ENCODE data around the gene SLC8A1. TPM values are rescaled to one million over a fixed set of nuclear protein-coding genes. Genes with fewer than 3 reads are reported as not detected.

SLC8A1 gene
- total RNA-seq, 1 experiment from 2014 or later = 0.43 TPM

DNA sequence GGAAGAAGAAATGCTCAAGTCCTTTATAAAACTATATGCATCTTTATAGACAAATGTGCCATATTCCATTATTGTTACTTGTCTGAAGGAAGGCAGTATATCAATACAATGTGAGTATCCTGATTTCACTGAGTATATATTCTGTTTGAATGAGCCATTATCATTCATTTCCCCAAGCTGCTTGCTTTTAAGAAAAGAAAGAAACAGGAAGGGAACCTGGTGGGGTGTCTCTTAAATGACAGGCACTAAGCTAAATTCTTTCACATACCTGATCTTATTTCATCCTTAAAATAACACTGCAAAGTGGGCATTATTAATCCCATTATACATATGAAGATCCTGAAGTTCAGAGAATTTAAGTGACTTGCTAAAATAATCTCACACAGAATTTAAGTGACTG is 307.9 kb downstream of the SLC8A1 start:
- intact Hi-C loops (cut with micrococcal nuclease; ENCODE audit: unreplicated experiment) = no loop called here
- no peaks in the 10 kb centered on the region for H3K9me3 ChIP-seq
- ChIA-PET CTCF (no interaction called here), POLR2A (no interaction called here)
- Mint-ChIP-seq H3K27me3 (ENCODE audit: insufficient read depth, unreplicated experiment) (peaks cover 9% of the 10 kb centered on the region), H3K4me3 (ENCODE audit: unreplicated experiment) (no peak overlapping the region), H3K27ac (ENCODE audit: unreplicated experiment) (no peak overlapping the region), H3K9me3 (ENCODE audit: unreplicated experiment) (no peaks in the 10 kb centered on the region), H3K36me3 (ENCODE audit: insufficient read depth, unreplicated experiment) (no peaks in the 10 kb centered on the region), H3K4me1 (ENCODE audit: low read depth, unreplicated experiment) (no peaks in the 10 kb centered on the region)
- no peaks in the 10 kb centered on the region for H3K36me3 ChIP-seq (ENCODE audit: control insufficient read depth, insufficient read depth, low read length)
- no TSS peak for BruUV-seq (replicated peaks)
- H3K4me3 ChIP-seq (ENCODE audit: low read depth, low read length) = no peak overlapping the region
- H3K27me3 ChIP-seq (replicated peaks; ENCODE audit: control insufficient read depth, insufficient read depth, low read length) = no peaks in the 10 kb centered on the region; the same call in 1 of the 2 replicates
- TF ChIP-seq, protein P1, sequence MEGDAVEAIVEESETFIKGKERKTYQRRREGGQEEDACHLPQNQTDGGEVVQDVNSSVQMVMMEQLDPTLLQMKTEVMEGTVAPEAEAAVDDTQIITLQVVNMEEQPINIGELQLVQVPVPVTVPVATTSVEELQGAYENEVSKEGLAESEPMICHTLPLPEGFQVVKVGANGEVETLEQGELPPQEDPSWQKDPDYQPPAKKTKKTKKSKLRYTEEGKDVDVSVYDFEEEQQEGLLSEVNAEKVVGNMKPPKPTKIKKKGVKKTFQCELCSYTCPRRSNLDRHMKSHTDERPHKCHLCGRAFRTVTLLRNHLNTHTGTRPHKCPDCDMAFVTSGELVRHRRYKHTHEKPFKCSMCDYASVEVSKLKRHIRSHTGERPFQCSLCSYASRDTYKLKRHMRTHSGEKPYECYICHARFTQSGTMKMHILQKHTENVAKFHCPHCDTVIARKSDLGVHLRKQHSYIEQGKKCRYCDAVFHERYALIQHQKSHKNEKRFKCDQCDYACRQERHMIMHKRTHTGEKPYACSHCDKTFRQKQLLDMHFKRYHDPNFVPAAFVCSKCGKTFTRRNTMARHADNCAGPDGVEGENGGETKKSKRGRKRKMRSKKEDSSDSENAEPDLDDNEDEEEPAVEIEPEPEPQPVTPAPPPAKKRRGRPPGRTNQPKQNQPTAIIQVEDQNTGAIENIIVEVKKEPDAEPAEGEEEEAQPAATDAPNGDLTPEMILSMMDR (IDR thresholded peaks at IDR 0.05; ENCODE audit: insufficient read depth in 1 of 2, low read depth in 1 of 2, low read length in 1 of 2, severe bottlenecking in 1 of 2, unreplicated experiment in 1 of 2) = no peak
- DNase-seq = no peak
- no peaks in the 10 kb centered on the region for H3K4me1 ChIP-seq

DNA sequence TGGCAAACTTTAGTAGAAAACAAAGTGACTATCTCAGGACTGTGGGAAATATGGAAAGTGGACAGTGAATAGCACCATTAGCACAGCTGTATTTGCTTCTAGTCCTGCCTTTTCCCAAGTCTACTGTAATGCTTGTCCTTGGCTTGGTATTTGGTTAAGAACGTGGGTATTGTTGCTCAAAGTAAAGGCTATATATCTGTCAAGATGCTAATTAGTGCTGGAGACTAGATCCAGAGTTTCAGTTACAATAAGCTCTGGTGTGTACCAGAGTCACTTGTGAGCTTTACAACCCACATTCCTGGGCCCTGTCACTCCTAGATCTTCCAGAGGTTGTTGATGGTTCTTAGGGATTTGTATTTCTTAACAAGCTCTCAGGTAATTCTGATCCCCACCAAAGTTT is 313.6 kb downstream of the SLC8A1 start:
- ChIA-PET POLR2A (no interaction called here), CTCF (no interaction called here)
- intact Hi-C loops (cut with micrococcal nuclease; ENCODE audit: unreplicated experiment) = no loop called here
- Histone ChIP-seq H3K9me3 (no peaks in the 10 kb centered on the region), H3K4me3 (ENCODE audit: low read depth, low read length) (no peak overlapping the region), H3K4me1 (no peaks in the 10 kb centered on the region), H3K27me3 (replicated peaks; ENCODE audit: control insufficient read depth, insufficient read depth, low read length) (no peaks in the 10 kb centered on the region), H3K36me3 (ENCODE audit: control insufficient read depth, insufficient read depth, low read length) (no peaks in the 10 kb centered on the region)
- Mint-ChIP-seq H3K27ac (ENCODE audit: unreplicated experiment) (no peak overlapping the region), H3K4me1 (ENCODE audit: low read depth, unreplicated experiment) (no peaks in the 10 kb centered on the region), H3K27me3 (ENCODE audit: insufficient read depth, unreplicated experiment) (peaks cover 17% of the 10 kb centered on the region), H3K9me3 (ENCODE audit: unreplicated experiment) (no peaks in the 10 kb centered on the region), H3K4me3 (ENCODE audit: unreplicated experiment) (no peak overlapping the region), H3K36me3 (ENCODE audit: insufficient read depth, unreplicated experiment) (no peaks in the 10 kb centered on the region)
- TF ChIP-seq, protein P1 (IDR thresholded peaks at IDR 0.05; ENCODE audit: insufficient read depth in 1 of 2, low read depth in 1 of 2, low read length in 1 of 2, severe bottlenecking in 1 of 2, unreplicated experiment in 1 of 2) = no peak
- no peak for DNase-seq
- no TSS peak for BruUV-seq (replicated peaks)

DNA sequence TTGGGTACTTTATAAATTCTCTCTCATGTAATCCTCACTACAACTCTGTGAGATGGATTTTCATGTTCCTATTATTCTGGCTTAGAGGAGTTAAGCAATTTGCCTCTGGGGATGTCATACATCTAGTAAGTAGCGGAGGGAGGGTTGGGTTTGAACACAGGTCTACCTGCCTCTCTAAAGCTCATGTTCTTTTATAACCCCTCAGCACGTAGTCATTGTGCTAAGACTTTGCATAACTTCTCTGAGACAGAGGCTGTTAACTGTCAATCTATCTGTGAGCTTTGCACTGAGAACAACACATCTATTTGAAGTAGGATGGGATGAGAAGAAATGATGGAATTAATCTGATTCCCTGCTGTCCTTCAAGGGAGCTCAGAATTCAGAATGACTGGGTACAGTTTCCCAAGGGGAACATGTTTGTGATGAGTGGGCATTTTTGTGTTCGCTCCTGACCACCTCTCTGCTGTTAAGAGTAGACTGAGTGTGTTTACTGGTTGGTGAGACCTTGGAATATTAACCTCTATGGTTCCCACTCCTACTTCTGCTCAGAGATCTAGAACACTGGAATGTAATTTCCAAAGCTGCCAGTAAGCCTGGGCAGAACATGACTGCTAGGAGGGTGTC is 320.7 kb downstream of the SLC8A1 start:
- Mint-ChIP-seq H3K27me3 (ENCODE audit: insufficient read depth, unreplicated experiment) (peaks cover 7% of the 10 kb centered on the region), H3K27ac (ENCODE audit: unreplicated experiment) (no peak overlapping the region), H3K4me3 (ENCODE audit: unreplicated experiment) (no peak overlapping the region), H3K36me3 (ENCODE audit: insufficient read depth, unreplicated experiment) (no peaks in the 10 kb centered on the region), H3K4me1 (ENCODE audit: low read depth, unreplicated experiment) (no peaks in the 10 kb centered on the region), H3K9me3 (ENCODE audit: unreplicated experiment) (no peaks in the 10 kb centered on the region)
- Histone ChIP-seq H3K4me1 (no peaks in the 10 kb centered on the region), H3K4me3 (ENCODE audit: low read depth, low read length) (no peak overlapping the region), H3K9me3 (no peaks in the 10 kb centered on the region), H3K27me3 (replicated peaks; ENCODE audit: control insufficient read depth, insufficient read depth, low read length) (no peaks in the 10 kb centered on the region), H3K36me3 (ENCODE audit: control insufficient read depth, insufficient read depth, low read length) (no peaks in the 10 kb centered on the region)
- POLR2A ChIA-PET = no interaction called here
- no peak for DNase-seq
- TF ChIP-seq, protein P1 (IDR thresholded peaks at IDR 0.05; ENCODE audit: insufficient read depth in 1 of 2, low read depth in 1 of 2, low read length in 1 of 2, severe bottlenecking in 1 of 2, unreplicated experiment in 1 of 2) = no peak
- intact Hi-C loops (cut with micrococcal nuclease; ENCODE audit: unreplicated experiment) = no loop called here
- CTCF ChIA-PET = no interaction called here
- BruUV-seq (replicated peaks) = no TSS peak

Measured in Caco-2 (cell line).